NB4 (cell line): ENCODE measurements around the gene TIMP4.
A peak's percentile ranks its signal among the peaks of the same experiment; 100 is the strongest.

Source experiments
- CTCF ChIP-seq: IDR thresholded peaks from one replicate; pipeline ENCODE4 v1.5.1; 2012; ENCODE audit warnings: low read depth, low read length
- MAX ChIP-seq: IDR thresholded peaks from 2 replicates; pipeline ENCODE4 v1.6.1; 2011; ENCODE audit warnings: low read depth, low read length
- POLR2A ChIP-seq: IDR thresholded peaks from 2 replicates; pipeline ENCODE4 v1.6.1; 2011; ENCODE audit warnings: mild to moderate bottlenecking; ENCODE audit not compliant: insufficient read length; ENCODE audit errors: extremely low read depth

GRCh38 chr3:12135029-12135657, 23.6 kb downstream of the TIMP4 start:
- TF ChIP-seq CTCF (peak; percentile 85), POLR2A (no peak), MAX (no peak)
